Measurements from ENCODE around the gene RNASE4. TPM values are rescaled to one million over a fixed set of nuclear protein-coding genes. Genes with fewer than 3 reads are reported as not detected.

Gene RNASE4
- total and polyA plus RNA-seq, 10 of the 15 experiments (the other 5 are each of a cell fraction or from before 2014, with no cell fraction given) = 0.87 to 2.6 (median 1.3) TPM

DNA sequence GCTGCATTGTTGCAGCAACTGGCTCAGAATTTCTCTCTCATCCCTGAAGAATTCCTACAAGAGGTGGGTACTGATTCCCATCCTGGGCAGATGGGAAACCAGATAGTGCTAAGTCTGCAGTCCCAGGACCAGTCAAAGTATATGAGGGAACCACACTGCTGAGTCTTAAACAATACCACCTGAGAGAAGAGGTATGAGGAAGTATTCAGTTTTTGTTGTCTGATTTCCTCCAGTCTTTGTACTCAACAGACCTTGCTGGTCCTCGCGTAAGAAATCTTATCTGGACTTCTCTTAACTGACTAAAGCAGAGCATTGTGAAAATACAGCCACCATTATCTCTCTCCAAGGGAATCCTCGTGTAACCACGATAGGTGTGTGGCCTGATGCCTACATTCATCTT, 57.8 kb downstream of the RNASE4 start:
- no peak for ATAC-seq
- 48% methylated on average over 4 of the region's 4 CpGs for WGBS (ENCODE audit: insufficient coverage, insufficient replicate concordance, low lambda C conversion rate, missing lambda C conversion rate)
- no peaks in the 10 kb centered on the region for H4K20me1 ChIP-seq (ENCODE audit: control insufficient read depth, insufficient read depth)
- DNase-seq (ENCODE audit: low read depth, low spot score) = no peak
- CTCF ChIA-PET = interaction anchor here (0.7 to 1.9 kb wide), 3 partner anchors 50 to 219 kb away, joined by 3 to 5 read pairs (median 4); no protein-coding TSS in a partner anchor
- FAIRE-seq = no peak
- H3K9ac ChIP-seq (ENCODE audit: control insufficient read depth, insufficient read depth, low read length) = no peak overlapping the region
- no peak overlapping the region for H3K4me2 ChIP-seq (ENCODE audit: control insufficient read depth, insufficient read depth)
- no peak overlapping the region for H3K4me3 ChIP-seq
- no peak overlapping the region for H2AFZ ChIP-seq (ENCODE audit: control insufficient read depth, low read depth, low read length)
- intact Hi-C loops (cut with micrococcal nuclease; ENCODE audit: unreplicated experiment) = no loop called here
- POLR2A ChIA-PET = no interaction called here
- H3K9me3 ChIP-seq (replicated peaks; ENCODE audit: control insufficient read depth, insufficient read depth, low read length) = no peaks in the 10 kb centered on the region
- no peaks in the 10 kb centered on the region for H3K27me3 ChIP-seq (replicated peaks in 1 of 2; ENCODE audit: control insufficient read depth in 2 of 2, insufficient read depth in 2 of 2, low read length in 1 of 2)
- H3K79me2 ChIP-seq (ENCODE audit: control insufficient read depth, insufficient read depth, low read length) = no peaks in the 10 kb centered on the region
- H3K4me1 ChIP-seq (ENCODE audit: control insufficient read depth, insufficient read depth, low read length) = no peaks in the 10 kb centered on the region
- no peaks in the 10 kb centered on the region for H3K36me3 ChIP-seq (ENCODE audit: control insufficient read depth in 2 of 2, insufficient read depth in 2 of 2, low read length in 1 of 2)
- H3K27ac ChIP-seq (ENCODE audit: control insufficient read depth, insufficient read depth) = no peak overlapping the region
- SMC1A ChIA-PET (ENCODE audit: uncharacterized antibody, unreplicated experiment) = no interaction called here
- BruUV-seq (replicated peaks) = no TSS peak
- RAD21 ChIA-PET (ENCODE audit: unreplicated experiment) = no interaction called here
- TF ChIP-seq, protein P1, sequence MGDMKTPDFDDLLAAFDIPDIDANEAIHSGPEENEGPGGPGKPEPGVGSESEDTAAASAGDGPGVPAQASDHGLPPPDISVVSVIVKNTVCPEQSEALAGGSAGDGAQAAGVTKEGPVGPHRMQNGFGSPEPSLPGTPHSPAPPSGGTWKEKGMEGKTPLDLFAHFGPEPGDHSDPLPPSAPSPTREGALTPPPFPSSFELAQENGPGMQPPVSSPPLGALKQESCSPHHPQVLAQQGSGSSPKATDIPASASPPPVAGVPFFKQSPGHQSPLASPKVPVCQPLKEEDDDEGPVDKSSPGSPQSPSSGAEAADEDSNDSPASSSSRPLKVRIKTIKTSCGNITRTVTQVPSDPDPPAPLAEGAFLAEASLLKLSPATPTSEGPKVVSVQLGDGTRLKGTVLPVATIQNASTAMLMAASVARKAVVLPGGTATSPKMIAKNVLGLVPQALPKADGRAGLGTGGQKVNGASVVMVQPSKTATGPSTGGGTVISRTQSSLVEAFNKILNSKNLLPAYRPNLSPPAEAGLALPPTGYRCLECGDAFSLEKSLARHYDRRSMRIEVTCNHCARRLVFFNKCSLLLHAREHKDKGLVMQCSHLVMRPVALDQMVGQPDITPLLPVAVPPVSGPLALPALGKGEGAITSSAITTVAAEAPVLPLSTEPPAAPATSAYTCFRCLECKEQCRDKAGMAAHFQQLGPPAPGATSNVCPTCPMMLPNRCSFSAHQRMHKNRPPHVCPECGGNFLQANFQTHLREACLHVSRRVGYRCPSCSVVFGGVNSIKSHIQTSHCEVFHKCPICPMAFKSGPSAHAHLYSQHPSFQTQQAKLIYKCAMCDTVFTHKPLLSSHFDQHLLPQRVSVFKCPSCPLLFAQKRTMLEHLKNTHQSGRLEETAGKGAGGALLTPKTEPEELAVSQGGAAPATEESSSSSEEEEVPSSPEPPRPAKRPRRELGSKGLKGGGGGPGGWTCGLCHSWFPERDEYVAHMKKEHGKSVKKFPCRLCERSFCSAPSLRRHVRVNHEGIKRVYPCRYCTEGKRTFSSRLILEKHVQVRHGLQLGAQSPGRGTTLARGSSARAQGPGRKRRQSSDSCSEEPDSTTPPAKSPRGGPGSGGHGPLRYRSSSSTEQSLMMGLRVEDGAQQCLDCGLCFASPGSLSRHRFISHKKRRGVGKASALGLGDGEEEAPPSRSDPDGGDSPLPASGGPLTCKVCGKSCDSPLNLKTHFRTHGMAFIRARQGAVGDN (IDR thresholded peaks at IDR 0.05) = no peak
- TF ChIP-seq RELA (IDR thresholded peaks at IDR 0.05; ENCODE audit: borderline replicate concordance, partially characterized antibody) (no peak), KAT2A (conservative IDR thresholded peaks at IDR 0.05; ENCODE audit: control insufficient read depth, low read depth, low read length) (no peak), HCFC1 (IDR thresholded peaks at IDR 0.05; ENCODE audit: low read length) (no peak), ZNF274 (IDR thresholded peaks at IDR 0.05; ENCODE audit: insufficient read depth, insufficient read length) (no peak), DPF2 (IDR thresholded peaks at IDR 0.05) (no peak), GATAD2B (conservative IDR thresholded peaks at IDR 0.05; ENCODE audit: low read depth) (no peak), BACH1 (IDR thresholded peaks at IDR 0.05; ENCODE audit: borderline replicate concordance) (no peak), GABPA (IDR thresholded peaks at IDR 0.05; ENCODE audit: low read depth) (no peak), MYB (IDR thresholded peaks at IDR 0.05; ENCODE audit: borderline replicate concordance, low read depth, low read length) (no peak), SIN3A (IDR thresholded peaks at IDR 0.05; ENCODE audit: low read depth, low read length) (no peak), RCOR1 (conservative IDR thresholded peaks at IDR 0.05; ENCODE audit: low read depth, low read length) (no peak), ATF7 (IDR thresholded peaks at IDR 0.05; ENCODE audit: low read depth) (no peak), CBFB (IDR thresholded peaks at IDR 0.05; ENCODE audit: low read depth) (no peak)
- TF ChIP-seq, protein P2, sequence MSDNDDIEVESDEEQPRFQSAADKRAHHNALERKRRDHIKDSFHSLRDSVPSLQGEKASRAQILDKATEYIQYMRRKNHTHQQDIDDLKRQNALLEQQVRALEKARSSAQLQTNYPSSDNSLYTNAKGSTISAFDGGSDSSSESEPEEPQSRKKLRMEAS (IDR thresholded peaks at IDR 0.05; ENCODE audit: low read depth, low read length) = no peak
- TF ChIP-seq, protein P3, sequence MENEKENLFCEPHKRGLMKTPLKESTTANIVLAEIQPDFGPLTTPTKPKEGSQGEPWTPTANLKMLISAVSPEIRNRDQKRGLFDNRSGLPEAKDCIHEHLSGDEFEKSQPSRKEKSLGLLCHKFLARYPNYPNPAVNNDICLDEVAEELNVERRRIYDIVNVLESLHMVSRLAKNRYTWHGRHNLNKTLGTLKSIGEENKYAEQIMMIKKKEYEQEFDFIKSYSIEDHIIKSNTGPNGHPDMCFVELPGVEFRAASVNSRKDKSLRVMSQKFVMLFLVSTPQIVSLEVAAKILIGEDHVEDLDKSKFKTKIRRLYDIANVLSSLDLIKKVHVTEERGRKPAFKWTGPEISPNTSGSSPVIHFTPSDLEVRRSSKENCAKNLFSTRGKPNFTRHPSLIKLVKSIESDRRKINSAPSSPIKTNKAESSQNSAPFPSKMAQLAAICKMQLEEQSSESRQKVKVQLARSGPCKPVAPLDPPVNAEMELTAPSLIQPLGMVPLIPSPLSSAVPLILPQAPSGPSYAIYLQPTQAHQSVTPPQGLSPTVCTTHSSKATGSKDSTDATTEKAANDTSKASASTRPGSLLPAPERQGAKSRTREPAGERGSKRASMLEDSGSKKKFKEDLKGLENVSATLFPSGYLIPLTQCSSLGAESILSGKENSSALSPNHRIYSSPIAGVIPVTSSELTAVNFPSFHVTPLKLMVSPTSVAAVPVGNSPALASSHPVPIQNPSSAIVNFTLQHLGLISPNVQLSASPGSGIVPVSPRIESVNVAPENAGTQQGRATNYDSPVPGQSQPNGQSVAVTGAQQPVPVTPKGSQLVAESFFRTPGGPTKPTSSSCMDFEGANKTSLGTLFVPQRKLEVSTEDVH (IDR thresholded peaks at IDR 0.05; ENCODE audit: low read depth, partially characterized antibody) = no peak
- in situ Hi-C loops (cut with MboI) = no loop called here

All from GM12878 (cell line).